CD4-positive, CD25-positive, alpha-beta regulatory T cell (primary cell): ENCODE results near the gene AMN. TPM values are rescaled to one million over a fixed set of nuclear protein-coding genes. Genes with fewer than 3 reads are reported as not detected.

ENCODE experiments used
- ATAC-seq, 2 donors: fragments of 150-1000 bp; cut with Tn5 transposase; one replicate each; pipeline ENCODE4 v1.10.0; 2021; ENCODE audit warnings: low read depth in 2 of 2, moderate number of reproducible peaks in 2 of 2, moderate library complexity in 1 of 2
- DNase-seq, 3 donors: peaks; one replicate each; pipeline versions ENCODE4 v3.0.0 to v3.0.0-alpha.2; 2012 to 2022; ENCODE audit warnings: mixed read lengths in 1 of 3
- H3K27ac ChIP-seq: one replicate; pipeline ENCODE4 v1.7.0; 2013; ENCODE audit warnings: mild to moderate bottlenecking, low read length; ENCODE audit not compliant: insufficient read depth, poor library complexity, severe bottlenecking
- H3K27me3 ChIP-seq: one replicate; pipeline ENCODE4 v1.7.0; 2013; ENCODE audit warnings: low read length; ENCODE audit not compliant: control insufficient read depth, insufficient read depth
- H3K36me3 ChIP-seq: one replicate; pipeline ENCODE4 v1.7.0; 2013; ENCODE audit warnings: mild to moderate bottlenecking, low read length, moderate library complexity; ENCODE audit not compliant: control insufficient read depth, insufficient read depth
- H3K4me1 ChIP-seq: 2 replicates; pipeline ENCODE4 v1.7.0; 2013; ENCODE audit warnings: mild to moderate bottlenecking, low read length; ENCODE audit not compliant: insufficient read depth, control insufficient read depth, poor library complexity, severe bottlenecking
- H3K4me3 ChIP-seq: one replicate; pipeline ENCODE4 v1.7.0; 2013; ENCODE audit warnings: low read depth, mild to moderate bottlenecking, low read length, moderate library complexity
- H3K9me3 ChIP-seq, 2 experiments: 1 replicate in 1 of 2; 2 replicates in 1 of 2; pipeline ENCODE4 v1.7.0; 2013; ENCODE audit warnings: low read length in 2 of 2, mild to moderate bottlenecking in 1 of 2, moderate library complexity in 1 of 2; ENCODE audit not compliant: control insufficient read depth in 2 of 2
- H3K27ac Mint-ChIP-seq, 3 donors: one replicate each; pipeline ENCODE4 v1.8.0; 2020 to 2022; ENCODE audit warnings: mild to moderate bottlenecking in 3 of 3, mixed read lengths in 3 of 3, moderate library complexity in 2 of 3
- H3K27me3 Mint-ChIP-seq: one replicate; pipeline ENCODE4 v1.8.0; 2022; ENCODE audit warnings: mild to moderate bottlenecking, mixed read lengths
- H3K36me3 Mint-ChIP-seq: one replicate; pipeline ENCODE4 v1.8.0; 2020; ENCODE audit warnings: mixed read lengths
- H3K4me1 Mint-ChIP-seq, 4 donors: one replicate each; pipeline ENCODE4 v1.8.0; 2020 to 2022; ENCODE audit warnings: mixed read lengths in 4 of 4, mild to moderate bottlenecking in 1 of 4
- H3K4me3 Mint-ChIP-seq, 4 donors: one replicate each; pipeline ENCODE4 v1.8.0; 2020 to 2022; ENCODE audit warnings: mild to moderate bottlenecking in 4 of 4, mixed read lengths in 4 of 4, moderate library complexity in 3 of 4
- H3K9me3 Mint-ChIP-seq, 7 donors: one replicate each; pipeline ENCODE4 v1.8.0; 2020 to 2022; ENCODE audit warnings: mixed read lengths in 7 of 7, mild to moderate bottlenecking in 3 of 7, moderate library complexity in 2 of 7
- polyA plus RNA-seq, 4 donors: library from polyadenylated mRNA; unstranded; fragments of 300-500 nt; fragmentation: Illumina TruSeq; gene quantifications; one replicate each; pipeline ENCODE4 v1.2.3, GENCODE V29; 2021
- total RNA-seq: library from RNA; stranded (reverse); gene quantifications from one replicate; pipeline ENCODE4 v1.2.3, GENCODE V29; 2022

AMN gene
- total and polyA plus RNA-seq, 5 donors from 2014 or later, result 0.24 to 2.2 (median 0.66) TPM; not detected in 1

DNA sequence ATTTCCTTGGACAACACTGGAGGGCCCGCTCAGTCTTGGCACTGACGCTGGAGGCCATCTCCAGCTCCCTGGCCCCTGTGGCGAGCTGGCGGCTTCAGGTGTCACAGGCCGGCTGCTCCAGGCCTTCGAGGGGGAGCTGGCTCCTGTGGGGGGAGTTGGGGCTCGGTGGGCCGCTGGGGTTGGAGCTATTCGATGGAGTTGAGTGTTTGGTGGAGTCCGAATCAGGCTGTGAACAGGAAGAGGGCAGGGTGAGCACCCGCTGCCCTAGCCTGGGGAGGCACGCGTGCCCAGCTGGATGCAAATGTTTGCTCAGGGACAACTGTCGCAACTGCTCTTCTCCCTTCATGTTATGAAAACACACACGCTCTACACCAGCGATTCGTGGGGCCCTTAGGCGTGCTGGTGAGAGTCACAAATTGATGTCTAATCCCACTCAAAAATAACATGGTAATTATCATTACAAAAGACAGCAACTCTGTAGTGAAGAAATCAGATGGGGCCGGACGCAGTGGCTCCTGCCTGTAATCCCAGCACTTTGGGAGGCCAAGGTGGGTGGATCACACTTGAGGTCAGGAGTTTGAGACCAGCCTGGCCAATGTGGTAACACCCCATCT lies 11.3 kb downstream of the AMN start:
- Mint-ChIP-seq H3K4me1 (peaks cover 0 to 2% (median 0%) of the 10 kb centered on the region in 4 donors), H3K36me3 (no peaks in the 10 kb centered on the region), H3K4me3 (no peak overlapping the region), H3K9me3 (no peaks in the 10 kb centered on the region), H3K27ac (no peak overlapping the region), H3K27me3 (peaks cover 4% of the 10 kb centered on the region)
- H3K9me3 ChIP-seq, result no peaks in the 10 kb centered on the region
- H3K36me3 ChIP-seq, result no peaks in the 10 kb centered on the region
- peaks cover 19% of the 10 kb centered on the region for H3K4me1 ChIP-seq
- no peak overlapping the region for H3K27ac ChIP-seq
- H3K27me3 ChIP-seq, result no peaks in the 10 kb centered on the region
- no peak for ATAC-seq
- no peak for DNase-seq
- no peak overlapping the region for H3K4me3 ChIP-seq

- H3K4me3 Mint-ChIP-seq, result no peak overlapping the region
- Histone ChIP-seq H3K9me3 (no peaks in the 10 kb centered on the region), H3K27me3 (no peaks in the 10 kb centered on the region), H3K36me3 (no peaks in the 10 kb centered on the region), H3K4me1 (no peaks in the 10 kb centered on the region), H3K27ac (no peak overlapping the region), H3K4me3 (no peak overlapping the region)
- H3K36me3 Mint-ChIP-seq, result no peaks in the 10 kb centered on the region
- H3K27me3 Mint-ChIP-seq, result peaks cover 2% of the 10 kb centered on the region
- H3K27ac Mint-ChIP-seq, result no peak overlapping the region
- H3K9me3 Mint-ChIP-seq, result no peaks in the 10 kb centered on the region
- ATAC-seq, result no peak
- peaks cover 0 to 2% (median 0%) of the 10 kb centered on the region in 4 donors for H3K4me1 Mint-ChIP-seq
- DNase-seq, result no peak
These were observed 13.3 kb downstream of the AMN start for GRCh38 chr14:102935756-102936155.

DNA sequence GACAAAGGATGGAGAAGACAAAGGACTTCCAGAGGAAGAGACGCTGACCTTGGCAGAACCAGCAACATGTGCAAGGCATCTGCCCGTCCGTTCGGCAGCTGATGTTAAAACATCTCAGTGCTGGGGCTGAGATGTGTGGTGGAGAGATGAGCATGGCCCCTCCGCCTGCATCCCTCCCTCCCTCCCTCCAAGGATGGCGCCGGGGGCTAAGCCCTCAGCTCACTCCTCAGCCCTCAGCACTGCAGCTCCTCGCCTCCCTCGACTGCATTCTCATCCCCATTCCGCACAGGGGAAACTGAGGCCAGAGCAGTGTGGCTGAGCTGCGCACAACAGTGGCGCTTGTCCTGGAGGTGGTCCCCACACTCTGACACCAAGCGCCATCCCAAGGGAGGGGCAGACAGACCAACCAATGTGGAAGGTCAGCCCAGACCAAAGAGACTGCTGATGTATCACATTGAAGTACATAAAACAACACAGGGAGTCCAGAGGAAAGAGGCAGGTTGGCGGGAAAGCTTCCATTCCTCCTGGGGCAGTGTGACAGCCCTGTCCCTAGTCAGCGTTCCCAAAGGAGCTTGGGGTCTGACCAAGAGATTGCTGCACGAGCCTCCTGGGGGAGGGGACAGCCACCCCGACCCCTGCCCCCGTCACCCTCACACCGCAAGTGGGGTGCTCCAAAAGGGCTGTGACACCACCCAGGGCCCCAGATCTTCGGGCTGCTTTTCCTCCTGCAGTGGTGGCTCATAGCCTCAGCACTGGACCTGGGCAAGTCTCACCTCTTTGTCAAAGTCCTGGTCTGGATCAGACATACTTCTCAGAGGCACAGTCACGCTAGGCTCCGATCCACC lies 15.1 kb downstream of the AMN start:
- Histone ChIP-seq H3K4me3 (no peak overlapping the region), H3K9me3 (no peaks in the 10 kb centered on the region), H3K27me3 (no peaks in the 10 kb centered on the region), H3K4me1 (no peaks in the 10 kb centered on the region), H3K36me3 (no peaks in the 10 kb centered on the region), H3K27ac (no peak overlapping the region)
- no peak for DNase-seq
- H3K4me3 Mint-ChIP-seq, result no peak overlapping the region
- no peak for ATAC-seq
- H3K4me1 Mint-ChIP-seq, result no peaks in the 10 kb centered on the region
- H3K27me3 Mint-ChIP-seq, result no peaks in the 10 kb centered on the region
- peak overlapping the region in 1 of 3 donors; percentile 0 for H3K27ac Mint-ChIP-seq
- H3K36me3 Mint-ChIP-seq, result no peaks in the 10 kb centered on the region
- no peaks in the 10 kb centered on the region for H3K9me3 Mint-ChIP-seq

DNA sequence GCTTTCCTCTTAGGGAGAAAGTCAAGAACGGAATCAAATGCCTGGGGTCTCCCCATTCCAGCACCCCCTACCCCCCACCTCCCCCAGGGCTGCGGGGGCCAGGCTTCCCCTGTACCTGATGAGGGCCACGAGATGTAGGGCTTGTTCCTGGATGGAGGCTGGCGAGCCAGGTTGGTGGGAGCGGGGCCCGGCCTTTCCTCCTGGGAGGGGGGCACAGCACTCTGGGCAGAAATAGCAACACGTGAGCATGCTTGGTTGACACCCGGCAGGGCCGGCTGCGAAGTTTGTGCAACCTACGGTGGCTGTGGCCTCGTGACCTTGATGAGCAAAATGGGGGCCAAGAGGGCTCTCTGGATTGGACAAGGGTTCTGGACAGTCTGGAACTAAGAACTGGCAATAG lies 15.7 kb downstream of the AMN start:
- Histone ChIP-seq H3K4me1 (no peaks in the 10 kb centered on the region), H3K9me3 (no peaks in the 10 kb centered on the region), H3K4me3 (no peak overlapping the region), H3K27ac (no peak overlapping the region), H3K27me3 (no peaks in the 10 kb centered on the region), H3K36me3 (no peaks in the 10 kb centered on the region)
- ATAC-seq (no peak), DNase-seq (no peak)
- Mint-ChIP-seq H3K9me3 (no peaks in the 10 kb centered on the region), H3K4me3 (no peak overlapping the region), H3K4me1 (no peaks in the 10 kb centered on the region), H3K27ac (no peak overlapping the region), H3K27me3 (no peaks in the 10 kb centered on the region), H3K36me3 (peaks cover under 1% of the 10 kb centered on the region)

DNA sequence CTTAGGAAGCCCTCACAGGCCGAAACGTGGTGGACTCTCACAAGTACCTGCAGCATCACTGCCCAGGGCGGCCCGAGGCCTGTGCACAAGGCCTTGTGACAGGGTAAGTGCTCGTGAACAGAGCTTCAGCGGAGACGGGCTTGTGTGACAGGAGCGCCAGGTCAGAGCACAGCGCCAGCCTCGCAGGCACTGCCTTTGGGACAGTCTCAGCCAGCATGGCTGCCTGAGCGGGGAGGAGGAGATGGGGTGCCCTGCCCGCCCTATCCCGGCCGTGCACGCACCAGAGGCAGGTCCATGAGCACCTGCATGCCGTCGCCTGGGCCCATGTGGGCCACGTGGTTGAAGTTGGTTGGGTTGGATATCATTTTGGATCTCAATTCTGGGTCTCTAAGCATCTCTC lies 16.9 kb downstream of the AMN start:
- no peak overlapping the region for H3K27ac Mint-ChIP-seq
- ATAC-seq (no peak), DNase-seq (no peak)
- no peak overlapping the region for H3K4me3 Mint-ChIP-seq
- no peaks in the 10 kb centered on the region for H3K27me3 Mint-ChIP-seq
- H3K36me3 ChIP-seq, result no peaks in the 10 kb centered on the region
- no peaks in the 10 kb centered on the region for H3K9me3 Mint-ChIP-seq
- no peaks in the 10 kb centered on the region for H3K4me1 Mint-ChIP-seq
- no peak overlapping the region for H3K4me3 ChIP-seq
- H3K4me1 ChIP-seq, result no peaks in the 10 kb centered on the region
- no peaks in the 10 kb centered on the region for H3K27me3 ChIP-seq
- no peaks in the 10 kb centered on the region for H3K9me3 ChIP-seq
- H3K27ac ChIP-seq, result no peak overlapping the region
- peaks cover 4% of the 10 kb centered on the region for H3K36me3 Mint-ChIP-seq

- H3K36me3 ChIP-seq, result no peaks in the 10 kb centered on the region
- no peak overlapping the region for H3K4me3 ChIP-seq
- H3K27ac ChIP-seq, result no peak overlapping the region
- no peaks in the 10 kb centered on the region for H3K4me1 ChIP-seq
- no peak overlapping the region for H3K4me3 Mint-ChIP-seq
- no peak overlapping the region for H3K27ac Mint-ChIP-seq
- no peak for ATAC-seq
- no peaks in the 10 kb centered on the region for H3K27me3 ChIP-seq
- no peaks in the 10 kb centered on the region for H3K27me3 Mint-ChIP-seq
- no peaks in the 10 kb centered on the region for H3K9me3 Mint-ChIP-seq
- H3K36me3 Mint-ChIP-seq, result peaks cover 4% of the 10 kb centered on the region
- H3K9me3 ChIP-seq, result no peaks in the 10 kb centered on the region
- no peaks in the 10 kb centered on the region for H3K4me1 Mint-ChIP-seq
- no peak for DNase-seq
These were observed 17.5 kb downstream of the AMN start for GRCh38 chr14:102939820-102940561.

DNA sequence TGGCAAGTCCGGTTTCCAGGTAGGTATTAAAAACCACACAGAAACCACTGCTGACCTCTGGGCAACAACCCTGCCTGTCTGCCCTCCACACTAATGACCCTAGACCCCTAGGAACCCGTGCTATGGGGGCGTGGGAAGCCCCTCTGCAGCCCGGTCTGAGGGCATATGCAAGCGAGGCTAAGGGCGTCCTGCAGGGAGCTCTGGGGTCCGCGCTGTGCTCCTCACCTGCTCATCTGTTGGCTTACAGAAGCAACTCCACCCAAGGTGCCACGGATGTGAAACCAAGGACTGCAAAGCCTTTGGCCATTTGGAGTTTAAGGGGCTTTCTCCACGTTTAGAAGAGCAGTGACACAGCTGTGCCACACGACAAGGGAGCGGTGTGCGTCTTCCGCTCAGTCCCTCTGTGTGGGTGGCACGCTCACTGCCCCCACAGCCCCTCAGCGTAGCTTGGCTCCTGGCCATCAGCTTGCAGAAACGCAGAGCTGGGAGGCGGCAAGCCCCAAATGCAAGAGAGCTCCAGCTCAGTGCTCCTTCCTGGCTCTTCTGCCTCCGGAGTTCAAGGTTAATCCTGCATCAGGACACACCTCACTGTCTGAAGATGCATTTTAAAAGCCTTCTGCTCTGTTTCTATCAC lies 18.4 kb downstream of the AMN start:
- DNase-seq (no peak), ATAC-seq (no peak)
- H3K4me3 ChIP-seq, result no peak overlapping the region
- no peaks in the 10 kb centered on the region for H3K9me3 ChIP-seq
- Mint-ChIP-seq H3K4me3 (no peak overlapping the region), H3K9me3 (no peaks in the 10 kb centered on the region), H3K27ac (no peak overlapping the region), H3K4me1 (no peaks in the 10 kb centered on the region), H3K27me3 (no peaks in the 10 kb centered on the region), H3K36me3 (peaks cover 4% of the 10 kb centered on the region)
- H3K27me3 ChIP-seq, result no peaks in the 10 kb centered on the region
- no peak overlapping the region for H3K27ac ChIP-seq
- no peaks in the 10 kb centered on the region for H3K4me1 ChIP-seq
- H3K36me3 ChIP-seq, result no peaks in the 10 kb centered on the region
